ENCODE results near the gene FOXP1. TPM values are rescaled to one million over a fixed set of nuclear protein-coding genes. Genes with fewer than 3 reads are reported as not detected.

Gene FOXP1
- polyA plus RNA-seq, 4 donors: 31.3 to 39.3 (median 33.6) TPM

DNA sequence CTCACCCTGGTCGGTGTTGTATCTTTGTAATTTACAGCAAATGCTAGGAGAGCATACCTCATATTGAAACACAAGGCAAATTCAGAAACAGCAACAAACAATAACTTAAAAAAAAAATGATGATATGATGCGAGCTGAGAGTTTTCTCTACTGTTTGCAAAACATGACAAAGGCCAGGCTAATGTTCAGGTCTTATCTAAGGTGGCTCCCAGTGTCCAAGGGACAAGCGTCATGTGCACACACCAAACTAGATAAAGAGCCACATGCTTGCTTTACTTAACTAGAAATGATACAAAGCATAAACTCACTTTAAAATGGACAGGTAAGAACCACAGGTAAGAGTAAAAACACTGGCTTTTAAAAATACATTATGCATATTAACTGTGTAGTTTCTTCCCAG, 375.9 kb downstream of the FOXP1 start:
- DNase-seq (ENCODE audit: low read depth in 4 of 4, low spot score in 3 of 4): no peak

GRCh38 chr3:71206305-71207165, 377.0 kb downstream of the FOXP1 start:
- no peak for DNase-seq (ENCODE audit: low read depth in 4 of 4, low spot score in 3 of 4)

- no peak for DNase-seq (ENCODE audit: low read depth in 4 of 4, low spot score in 3 of 4)
Observed at GRCh38 chr3:71203727-71204488, 379.6 kb downstream of the FOXP1 start.

DNA sequence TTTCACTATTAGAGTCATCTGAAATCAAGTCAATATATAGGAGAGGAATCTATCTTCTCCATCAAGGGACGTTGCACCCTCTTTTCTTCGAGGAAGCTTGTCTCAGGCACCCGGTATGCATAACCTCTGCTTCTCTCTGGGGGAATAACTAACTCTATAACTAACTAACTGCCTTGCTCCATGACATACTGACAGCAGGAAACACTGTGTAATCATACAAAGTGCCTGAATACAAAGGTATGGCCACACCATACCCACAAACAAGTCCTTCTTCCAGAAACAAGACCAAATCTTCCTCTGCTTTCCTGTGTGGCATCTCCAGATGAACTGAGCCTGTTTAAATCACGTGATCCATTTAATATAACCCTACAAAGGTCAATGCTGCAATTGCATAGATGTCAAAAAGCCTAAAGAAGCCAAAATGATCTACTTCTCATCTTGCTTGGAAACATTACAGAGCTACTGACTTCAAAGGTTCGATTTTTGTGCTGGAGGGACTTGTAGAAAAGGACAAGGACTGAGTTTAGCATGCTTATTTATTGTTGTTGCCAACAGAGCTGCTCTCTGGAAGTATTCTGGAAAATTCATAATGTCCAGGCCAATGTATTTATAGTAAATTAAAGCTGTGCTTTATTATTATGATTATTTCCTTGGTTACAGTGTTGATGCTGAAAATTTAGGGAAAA, 380.5 kb downstream of the FOXP1 start:
- no peak for DNase-seq (ENCODE audit: low read depth in 4 of 4, low spot score in 3 of 4)

GRCh38 chr3:71201939-71202338, 381.6 kb downstream of the FOXP1 start:
- no peak for DNase-seq (ENCODE audit: low read depth in 4 of 4, low spot score in 3 of 4)

GRCh38 chr3:71197841-71198565, 385.5 kb downstream of the FOXP1 start:
- DNase-seq (ENCODE audit: low read depth in 4 of 4, low spot score in 3 of 4): no peak

DNA sequence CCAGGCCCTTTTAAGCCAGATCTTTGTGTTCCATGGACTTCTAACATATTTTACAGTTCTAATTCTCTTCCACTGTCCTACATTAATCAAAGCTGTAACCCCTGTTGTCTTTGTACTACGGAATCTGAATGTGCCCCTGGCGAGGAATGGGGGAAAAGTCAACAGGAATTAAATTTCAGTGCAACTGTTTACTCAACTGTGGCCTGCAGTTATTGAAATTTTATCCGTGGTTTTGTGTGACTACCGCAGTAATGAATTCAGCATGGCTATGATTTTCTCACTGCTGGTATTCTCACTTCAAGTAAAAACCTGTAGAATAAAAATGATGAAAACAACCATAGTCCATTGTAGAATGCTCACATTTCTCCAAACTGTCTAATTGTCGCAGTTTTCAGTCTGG, 388.0 kb downstream of the FOXP1 start:
- DNase-seq (ENCODE audit: low read depth in 4 of 4, low spot score in 3 of 4): peak in 2 of 4 donors; percentile 40 to 45

- DNase-seq (ENCODE audit: low read depth in 4 of 4, low spot score in 3 of 4): no peak
Observed at GRCh38 chr3:71194785-71195184, 388.7 kb downstream of the FOXP1 start.

DNA sequence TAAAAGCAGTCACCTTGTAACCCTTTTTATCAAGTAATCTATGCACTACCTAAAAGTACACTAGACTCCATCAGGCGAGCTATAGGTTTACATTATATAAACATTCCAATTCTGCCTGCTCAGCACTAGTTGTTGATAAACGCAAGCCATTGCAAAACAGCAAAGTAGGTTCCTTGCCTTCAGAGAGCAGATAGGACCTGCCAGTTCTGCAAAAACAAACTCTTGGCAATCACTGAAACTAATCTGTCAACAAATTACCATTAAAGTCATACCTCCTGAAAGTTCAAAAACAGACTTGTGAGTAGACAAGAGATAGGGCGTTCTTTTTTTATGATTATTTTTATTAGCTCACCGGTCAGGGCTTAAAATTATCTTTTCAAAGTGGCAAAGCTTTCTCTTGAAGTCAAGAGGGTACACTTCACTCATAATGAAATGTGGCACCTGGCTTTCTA, 392.5 kb downstream of the FOXP1 start:
- no peak for DNase-seq (ENCODE audit: low read depth in 4 of 4, low spot score in 3 of 4)

DNA sequence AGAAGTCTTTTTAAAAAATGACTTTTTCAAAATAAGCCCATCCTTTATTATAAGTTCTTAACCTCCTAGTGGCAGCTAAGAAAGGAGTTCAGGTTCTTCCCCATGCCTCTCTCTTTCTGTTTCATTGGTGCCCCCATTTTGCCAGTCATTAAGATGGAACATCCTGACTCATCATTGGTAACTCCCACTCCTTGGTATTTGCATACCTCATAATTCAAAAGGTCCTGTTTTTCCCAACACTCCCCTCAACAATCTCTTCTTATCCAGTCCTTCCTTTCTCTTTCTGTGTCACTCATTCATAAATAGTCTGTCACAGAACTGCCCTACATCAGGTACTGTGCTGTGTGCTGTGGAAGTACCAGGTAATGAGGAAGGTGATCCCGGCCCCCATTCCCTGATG, 394.0 kb downstream of the FOXP1 start:
- DNase-seq (ENCODE audit: low read depth in 4 of 4, low spot score in 3 of 4): no peak

- no peak for DNase-seq (ENCODE audit: low read depth in 4 of 4, low spot score in 3 of 4)
Observed at GRCh38 chr3:71187715-71188114, 395.8 kb downstream of the FOXP1 start.

DNA sequence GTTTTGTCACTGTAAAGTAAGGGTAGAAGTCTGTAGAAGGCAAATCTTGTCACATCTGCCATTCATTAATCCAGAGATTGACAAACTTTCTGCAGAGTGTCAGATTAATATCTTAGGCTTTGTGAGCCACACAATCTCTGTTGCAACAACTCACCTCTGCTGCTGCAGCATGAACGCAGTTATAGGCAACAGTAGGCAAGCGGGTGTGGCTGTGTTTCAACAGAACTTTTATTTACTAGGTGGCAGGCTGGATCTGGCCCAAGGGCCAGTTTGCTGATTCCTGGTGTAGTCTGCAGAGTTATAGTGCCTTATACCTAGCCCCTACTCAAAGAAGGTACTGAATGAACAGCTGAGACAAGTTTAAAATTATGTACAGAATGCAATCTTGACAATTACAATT, 396.7 kb downstream of the FOXP1 start:
- DNase-seq (ENCODE audit: low read depth in 4 of 4, low spot score in 3 of 4): no peak

DNA sequence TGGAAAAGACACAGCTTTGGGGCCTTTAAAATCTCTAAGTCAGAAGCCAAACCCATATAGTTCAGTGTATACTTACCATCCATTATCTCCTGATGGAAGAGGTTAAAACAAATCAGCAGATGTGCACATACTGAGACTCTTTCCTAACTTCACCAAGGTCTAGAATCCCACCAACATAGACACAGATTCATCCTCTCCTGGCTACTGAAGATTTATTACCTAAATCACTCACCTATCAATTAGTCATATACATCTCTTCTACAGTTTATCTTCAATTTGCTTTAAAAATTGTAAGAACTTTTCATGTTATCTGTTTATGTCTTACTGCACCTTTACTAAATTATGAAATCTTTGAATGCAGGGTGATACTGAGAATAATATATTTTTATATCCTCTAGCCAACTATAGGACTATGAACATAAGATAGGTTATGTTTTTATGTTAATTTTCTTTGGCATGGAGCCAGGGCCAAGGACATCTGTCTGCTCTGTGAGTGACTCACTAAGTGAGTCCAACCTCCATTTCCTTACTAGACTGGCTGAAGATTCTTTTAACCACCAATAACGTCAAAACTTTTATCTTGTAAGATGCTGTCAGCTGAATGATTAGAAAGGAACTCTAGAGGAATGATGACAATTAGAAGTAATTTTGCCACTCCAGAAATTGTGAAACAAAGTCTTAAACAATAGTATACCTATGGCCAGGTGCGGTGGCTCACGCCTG, 397.6 kb downstream of the FOXP1 start:
- no peak for DNase-seq (ENCODE audit: low read depth in 4 of 4, low spot score in 3 of 4)

- DNase-seq (ENCODE audit: low read depth in 4 of 4, low spot score in 3 of 4): no peak
Observed at GRCh38 chr3:71184252-71184651, 399.3 kb downstream of the FOXP1 start.

- DNase-seq (ENCODE audit: low read depth in 4 of 4, low spot score in 3 of 4): no peak
Observed at GRCh38 chr3:71183549-71183948, 400.0 kb downstream of the FOXP1 start.

GRCh38 chr3:71180524-71180923, 403.0 kb downstream of the FOXP1 start:
- DNase-seq (ENCODE audit: low read depth in 4 of 4, low spot score in 3 of 4): no peak

GRCh38 chr3:71177375-71177774, 406.2 kb downstream of the FOXP1 start:
- DNase-seq (ENCODE audit: low read depth in 4 of 4, low spot score in 3 of 4): no peak

DNA sequence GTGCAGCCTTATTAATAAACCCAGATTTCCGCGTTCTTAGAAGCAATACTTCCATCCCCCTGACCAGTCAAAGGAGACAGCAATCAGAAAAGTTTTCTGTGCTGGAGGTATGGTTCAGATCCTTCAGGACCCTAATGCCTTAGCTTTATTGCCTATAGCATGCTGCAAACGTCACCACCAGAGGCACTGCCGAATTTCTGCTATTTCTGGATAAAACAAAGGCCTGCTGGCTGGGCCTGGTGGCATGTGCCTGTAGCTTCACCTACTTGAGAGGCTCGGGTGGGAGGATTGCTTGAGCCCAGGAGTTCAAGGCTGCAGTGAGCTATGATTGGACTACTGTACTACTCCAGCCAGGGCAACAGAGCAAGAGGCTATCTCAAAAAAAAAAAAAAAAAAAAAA, 407.2 kb downstream of the FOXP1 start:
- DNase-seq (ENCODE audit: low read depth in 4 of 4, low spot score in 3 of 4): no peak

- no peak for DNase-seq (ENCODE audit: low read depth in 4 of 4, low spot score in 3 of 4)
Observed at GRCh38 chr3:71175691-71176365, 407.7 kb downstream of the FOXP1 start.
